ENCODE measurements around the gene SYTL3.
"Not testable (repeated sequence)": the region's sequence is repeated elsewhere in the genome, so short reads cannot be mapped to it uniquely, and the experiment has no call there.

SYTL3 gene

DNA sequence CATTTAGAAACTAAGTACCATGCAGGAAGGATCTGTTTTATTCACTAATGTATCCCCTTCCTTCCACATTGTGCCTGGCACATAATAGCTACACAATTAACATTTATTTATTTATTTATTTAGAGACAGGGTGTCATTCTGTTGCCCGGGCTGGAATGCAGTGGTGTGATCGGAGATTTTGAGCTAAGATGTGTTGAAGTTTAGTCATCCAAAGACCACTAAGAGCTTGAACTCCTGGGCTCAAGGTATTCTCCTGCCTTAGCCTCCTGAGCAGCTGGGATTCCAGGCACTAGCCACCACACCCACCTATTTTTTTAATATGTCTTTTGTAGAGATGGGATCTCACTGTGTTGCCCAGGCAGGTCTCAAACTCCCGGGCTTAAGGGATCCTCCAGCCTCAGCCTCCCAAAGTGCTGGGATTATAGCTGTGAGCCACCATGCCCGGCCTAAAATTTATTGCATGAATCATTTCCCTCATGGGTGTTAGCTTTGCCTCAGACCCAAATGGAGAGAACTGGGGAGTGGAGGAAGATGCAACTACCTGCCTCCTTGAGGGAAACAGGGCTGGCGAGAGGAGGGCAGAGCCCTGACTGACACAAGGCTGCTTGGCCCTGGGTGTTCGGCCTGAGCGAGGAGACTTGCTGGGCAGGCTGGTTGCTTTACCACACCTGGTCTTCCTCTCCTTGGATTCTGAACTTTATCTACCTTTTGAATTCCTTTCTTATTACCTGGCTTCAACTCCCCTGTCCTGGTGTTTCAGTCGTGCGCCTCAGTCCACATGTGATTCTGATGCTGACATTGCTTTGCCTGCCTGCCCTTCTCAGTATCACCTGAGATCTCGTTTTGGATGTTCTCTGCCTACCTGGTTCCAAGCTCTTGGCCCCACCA is 3.6 kb upstream of the SYTL3 start:
- DNase-seq (ENCODE audit: extremely low read depth, low read depth) = no peak
- no peak for TF ChIP-seq CTCF (IDR thresholded peaks at IDR 0.05; ENCODE audit: low read depth, low read length)

- no peak for TF ChIP-seq CTCF (IDR thresholded peaks at IDR 0.05; ENCODE audit: low read depth, low read length)
- DNase-seq (ENCODE audit: extremely low read depth, low read depth) = no peak
These were observed 2.4 kb upstream of the SYTL3 start for GRCh38 chr6:158647501-158647900.

- DNase-seq (ENCODE audit: extremely low read depth, low read depth) = no peak
- TF ChIP-seq CTCF (IDR thresholded peaks at IDR 0.05; ENCODE audit: low read depth, low read length) = no peak
These were observed 1.1 kb upstream of the SYTL3 start for GRCh38 chr6:158648682-158649131.

DNA sequence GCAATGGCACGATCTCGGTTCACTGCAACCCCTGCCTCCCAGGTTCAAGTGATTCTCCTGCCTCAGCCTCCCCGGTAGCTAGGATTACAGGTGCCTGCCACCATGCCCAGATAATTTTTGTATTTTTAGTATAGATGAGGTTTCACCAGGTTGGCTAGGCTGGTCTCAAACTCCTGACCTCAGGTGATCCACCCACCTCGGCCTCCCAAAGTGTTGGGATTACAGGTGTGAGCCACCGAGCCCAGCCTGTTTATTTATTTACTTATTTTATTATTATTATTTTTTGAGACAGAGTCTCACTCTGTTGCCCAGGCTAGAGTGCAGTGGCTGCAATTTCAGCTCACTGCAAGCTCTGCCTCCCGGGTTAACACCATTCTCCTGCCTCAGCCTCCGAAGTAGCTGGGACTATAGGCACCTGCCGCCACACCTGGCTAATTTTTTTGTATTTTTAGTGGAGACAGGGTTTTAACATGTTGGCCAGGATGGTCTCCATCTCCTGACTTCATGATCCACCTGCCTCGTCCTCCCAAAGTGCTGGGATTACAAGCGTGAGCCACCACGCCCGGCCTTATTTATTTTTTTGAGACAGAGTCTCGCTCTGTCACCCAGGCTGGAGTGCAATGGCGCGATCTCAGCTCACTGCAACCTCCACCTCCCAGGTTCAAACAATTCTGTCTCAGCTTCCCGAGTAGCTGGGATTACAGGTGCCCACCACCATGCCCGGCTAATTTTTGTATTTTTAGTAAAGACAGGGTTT is 2.3 kb downstream of the SYTL3 start:
- not testable (repeated sequence) for DNase-seq (ENCODE audit: extremely low read depth, low read depth)

DNA sequence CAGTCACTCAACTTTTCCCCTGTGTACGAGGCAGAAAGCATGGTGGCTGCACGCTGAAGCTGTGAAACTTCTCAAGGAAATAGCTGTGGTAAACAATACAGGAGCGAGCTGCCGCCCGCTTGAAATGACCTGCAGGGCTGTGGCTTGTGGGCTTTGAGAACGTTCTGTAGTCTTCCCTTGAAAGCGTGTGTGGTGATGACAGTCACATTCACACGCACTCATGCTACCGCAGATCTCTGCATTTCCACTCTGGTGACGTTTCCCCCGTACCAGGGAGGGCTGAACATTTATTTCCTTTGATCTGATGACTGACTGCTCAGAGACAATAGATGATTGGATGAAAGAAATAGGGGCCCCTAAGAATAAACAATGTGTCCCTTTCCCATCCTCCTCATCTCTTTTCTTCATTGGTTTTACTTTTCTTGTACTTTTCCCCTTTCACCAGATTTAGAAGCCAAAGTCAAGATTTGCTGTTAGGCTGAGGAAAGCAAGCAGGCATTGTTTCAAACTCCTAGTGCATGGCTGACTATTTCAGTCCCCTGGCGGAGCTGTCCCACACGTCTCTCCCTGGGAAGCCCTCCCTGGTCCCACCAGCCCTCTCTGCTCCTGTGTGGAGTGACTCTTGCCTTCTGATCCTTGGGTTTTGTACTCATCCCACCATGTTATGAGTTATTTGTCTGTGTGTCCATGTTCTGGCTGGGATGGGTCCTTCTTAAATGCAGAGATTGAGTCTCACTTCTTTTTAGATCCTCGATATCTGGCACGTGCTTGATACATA is 3.9 kb downstream of the SYTL3 start:
- TF ChIP-seq CTCF (IDR thresholded peaks at IDR 0.05; ENCODE audit: low read depth, low read length) = no peak
- no peak for DNase-seq (ENCODE audit: extremely low read depth, low read depth)

GRCh38 chr6:158654498-158654897 is 4.6 kb downstream of the SYTL3 start:
- TF ChIP-seq CTCF (IDR thresholded peaks at IDR 0.05; ENCODE audit: low read depth, low read length) = no peak

DNA sequence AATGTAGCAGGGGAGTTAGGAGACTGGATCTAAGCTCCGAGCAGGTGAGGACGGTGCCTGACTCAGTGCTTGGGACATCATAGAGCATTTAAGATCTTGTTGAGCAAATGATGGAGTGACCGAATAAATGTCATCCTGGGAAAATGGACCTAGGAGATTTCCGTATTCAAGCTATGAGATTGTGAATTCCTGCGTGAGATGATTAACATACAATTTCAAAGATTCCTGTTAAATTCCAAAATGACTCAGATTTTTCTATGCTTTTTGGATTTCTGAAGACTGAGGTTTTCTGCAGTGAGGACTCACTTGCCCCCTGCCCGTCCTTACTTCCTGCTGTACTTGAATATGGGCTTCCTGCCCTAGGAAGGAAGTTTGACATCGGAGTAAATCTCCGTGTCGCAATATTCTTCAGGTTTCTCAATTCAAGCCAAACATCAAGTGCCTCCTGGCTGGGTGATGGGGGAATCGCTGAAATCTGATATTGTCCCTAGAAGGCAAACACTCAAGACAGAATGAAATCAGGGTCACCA is 5.2 kb downstream of the SYTL3 start:
- no peak for DNase-seq (ENCODE audit: extremely low read depth, low read depth)
- TF ChIP-seq CTCF (IDR thresholded peaks at IDR 0.05; ENCODE audit: low read depth, low read length) = no peak

More at GRCh38 chr6:158654498-158654897, 4.6 kb downstream of the SYTL3 start:
- DNase-seq (ENCODE audit: extremely low read depth, low read depth) = no peak
